ENCODE measurements around the gene OPN1SW. TPM values are rescaled to one million over a fixed set of nuclear protein-coding genes. Genes with fewer than 3 reads are reported as not detected.

OPN1SW gene
- total RNA-seq, 2 experiments from 2014 or later = not detected

DNA sequence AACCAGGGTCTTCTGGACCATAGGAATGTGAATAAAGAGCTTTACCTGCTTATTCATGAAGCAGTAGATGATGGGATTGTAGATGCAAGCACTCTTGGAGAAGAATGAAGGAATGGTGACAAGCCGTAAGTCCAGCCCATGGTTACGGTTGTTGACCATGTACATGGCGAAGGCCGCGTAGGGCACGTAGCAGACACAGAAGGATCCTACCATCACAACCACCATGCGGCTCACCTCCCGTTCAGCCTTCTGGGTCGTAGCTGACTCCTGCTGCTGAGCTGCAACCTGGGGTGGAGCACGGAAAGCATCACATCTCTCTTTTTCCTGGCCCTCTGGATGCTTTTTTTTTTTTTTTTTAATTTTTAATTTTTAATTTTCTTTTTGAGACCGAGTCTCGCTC, 2.0 kb downstream of the OPN1SW start:
- Histone ChIP-seq H3K9me3 (ENCODE audit: control insufficient read depth in 1 of 2, insufficient read depth in 1 of 2, low read length in 2 of 2) (peaks cover 9 to 11% of the 10 kb centered on the region in 2 experiments), H3K36me3 (ENCODE audit: insufficient read depth, low read length) (peaks cover 22% of the 10 kb centered on the region), H3K4me3 (ENCODE audit: low read length) (no peak overlapping the region), H3K27me3 (ENCODE audit: control insufficient read depth in 1 of 2, insufficient read depth in 2 of 2, low read length in 2 of 2) (no peaks in the 10 kb centered on the region), H3K4me1 (ENCODE audit: insufficient read depth, low read length) (no peaks in the 10 kb centered on the region), H3K27ac (ENCODE audit: low read depth in 1 of 2, low read length in 2 of 2) (no peak overlapping the region)
- CTCF ChIA-PET = no interaction called here
- intact Hi-C loops (cut with DNase I, micrococcal nuclease) = no loop called here
- POLR2A ChIA-PET = no interaction called here
- TF ChIP-seq, protein P1, sequence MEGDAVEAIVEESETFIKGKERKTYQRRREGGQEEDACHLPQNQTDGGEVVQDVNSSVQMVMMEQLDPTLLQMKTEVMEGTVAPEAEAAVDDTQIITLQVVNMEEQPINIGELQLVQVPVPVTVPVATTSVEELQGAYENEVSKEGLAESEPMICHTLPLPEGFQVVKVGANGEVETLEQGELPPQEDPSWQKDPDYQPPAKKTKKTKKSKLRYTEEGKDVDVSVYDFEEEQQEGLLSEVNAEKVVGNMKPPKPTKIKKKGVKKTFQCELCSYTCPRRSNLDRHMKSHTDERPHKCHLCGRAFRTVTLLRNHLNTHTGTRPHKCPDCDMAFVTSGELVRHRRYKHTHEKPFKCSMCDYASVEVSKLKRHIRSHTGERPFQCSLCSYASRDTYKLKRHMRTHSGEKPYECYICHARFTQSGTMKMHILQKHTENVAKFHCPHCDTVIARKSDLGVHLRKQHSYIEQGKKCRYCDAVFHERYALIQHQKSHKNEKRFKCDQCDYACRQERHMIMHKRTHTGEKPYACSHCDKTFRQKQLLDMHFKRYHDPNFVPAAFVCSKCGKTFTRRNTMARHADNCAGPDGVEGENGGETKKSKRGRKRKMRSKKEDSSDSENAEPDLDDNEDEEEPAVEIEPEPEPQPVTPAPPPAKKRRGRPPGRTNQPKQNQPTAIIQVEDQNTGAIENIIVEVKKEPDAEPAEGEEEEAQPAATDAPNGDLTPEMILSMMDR (IDR thresholded peaks at IDR 0.05) = no peak
- no peak for ATAC-seq (ENCODE audit: poor library complexity)
- Mint-ChIP-seq H3K4me1 (ENCODE audit: low read depth) (no peaks in the 10 kb centered on the region), H3K4me3 (no peak overlapping the region), H3K9me3 (peaks cover 7% of the 10 kb centered on the region), H3K36me3 (ENCODE audit: low read depth) (peaks cover 62% of the 10 kb centered on the region), H3K27me3 (no peaks in the 10 kb centered on the region), H3K27ac (no peak overlapping the region)
- no peak for DNase-seq

DNA sequence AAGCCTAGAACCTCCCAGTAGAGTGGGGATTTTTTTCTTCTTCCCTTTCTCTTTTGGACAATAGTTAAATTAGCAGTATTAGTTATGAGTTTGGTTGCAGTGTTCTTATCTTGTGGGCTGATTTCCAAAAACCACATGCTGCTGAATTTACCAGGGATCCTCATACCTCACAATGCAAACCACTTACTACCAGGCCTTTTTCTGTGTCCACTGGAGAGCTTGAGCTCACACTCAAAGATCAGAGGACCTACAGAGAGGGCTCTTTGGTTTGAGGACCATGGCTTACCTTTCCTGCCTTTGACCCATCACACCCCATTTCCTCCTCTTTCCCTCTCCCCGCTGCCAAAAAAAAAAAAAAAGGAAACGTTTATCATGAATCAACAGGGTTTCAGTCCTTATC, 5.4 kb downstream of the OPN1SW start:
- no peaks in the 10 kb centered on the region for H3K9me3 Mint-ChIP-seq

DNA sequence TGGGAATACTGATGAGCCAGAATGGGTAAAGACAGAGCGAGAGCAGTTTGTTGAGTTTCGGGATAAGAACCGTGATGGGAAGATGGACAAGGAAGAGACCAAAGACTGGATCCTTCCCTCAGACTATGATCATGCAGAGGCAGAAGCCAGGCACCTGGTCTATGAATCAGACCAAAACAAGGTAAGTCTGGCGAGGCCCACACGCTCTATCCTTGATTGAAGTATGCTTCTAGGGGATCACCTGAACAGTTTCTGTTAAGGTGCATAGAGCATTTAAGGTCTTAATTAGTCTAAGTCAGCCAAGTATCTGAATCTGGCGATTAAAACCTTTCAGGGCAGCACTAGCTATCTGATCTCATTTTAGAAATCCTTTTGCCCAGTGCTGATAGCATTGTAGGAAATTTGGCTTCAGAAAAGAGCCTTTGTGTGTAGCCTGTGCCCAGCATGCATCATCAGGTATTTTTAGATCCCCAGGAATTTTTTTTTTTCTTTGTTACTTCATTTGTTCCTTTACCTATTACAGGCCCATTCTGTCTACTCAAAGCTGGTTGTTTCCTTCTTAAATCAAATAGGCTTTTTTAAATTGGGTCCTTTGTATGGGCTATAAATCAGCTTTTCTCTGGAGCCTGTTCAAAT, 8.0 kb downstream of the OPN1SW start:
- POLR2A ChIA-PET = no interaction called here
- peaks cover 40% of the 10 kb centered on the region for H3K36me3 ChIP-seq (ENCODE audit: insufficient read depth, low read length)

More for the DNA sequence above, 5.4 kb downstream of the OPN1SW start:
- no peak overlapping the region for H3K4me3 Mint-ChIP-seq
- ChIA-PET CTCF (no interaction called here), POLR2A (no interaction called here)
- Histone ChIP-seq H3K27ac (ENCODE audit: low read depth in 1 of 2, low read length in 2 of 2) (no peak overlapping the region), H3K9me3 (ENCODE audit: control insufficient read depth in 1 of 2, insufficient read depth in 1 of 2, low read length in 2 of 2) (no peaks in the 10 kb centered on the region), H3K4me1 (ENCODE audit: insufficient read depth, low read length) (no peaks in the 10 kb centered on the region), H3K36me3 (ENCODE audit: insufficient read depth, low read length) (peaks cover 35% of the 10 kb centered on the region), H3K4me3 (ENCODE audit: low read length) (no peak overlapping the region), H3K27me3 (ENCODE audit: control insufficient read depth in 1 of 2, insufficient read depth in 2 of 2, low read length in 2 of 2) (no peaks in the 10 kb centered on the region)
- H3K27me3 Mint-ChIP-seq = no peaks in the 10 kb centered on the region
- no peaks in the 10 kb centered on the region for H3K4me1 Mint-ChIP-seq (ENCODE audit: low read depth)
- ATAC-seq (ENCODE audit: poor library complexity) (no peak), DNase-seq (no peak)
- H3K36me3 Mint-ChIP-seq (ENCODE audit: low read depth) = peaks cover 91% of the 10 kb centered on the region
- TF ChIP-seq, protein P1 (IDR thresholded peaks at IDR 0.05) = no peak
- no peak overlapping the region for H3K27ac Mint-ChIP-seq
- intact Hi-C loops (cut with DNase I, micrococcal nuclease) = no loop called here

More for the DNA sequence above, 8.0 kb downstream of the OPN1SW start:
- Mint-ChIP-seq H3K4me1 (ENCODE audit: low read depth) (no peaks in the 10 kb centered on the region), H3K9me3 (no peaks in the 10 kb centered on the region), H3K27ac (no peak overlapping the region), H3K4me3 (no peak overlapping the region), H3K27me3 (no peaks in the 10 kb centered on the region), H3K36me3 (ENCODE audit: low read depth) (peaks cover 83% of the 10 kb centered on the region)
- no peaks in the 10 kb centered on the region for H3K9me3 ChIP-seq (ENCODE audit: control insufficient read depth in 1 of 2, insufficient read depth in 1 of 2, low read length in 2 of 2)
- CTCF ChIA-PET = interaction anchor here (1.1 kb wide), 1 partner anchor 13 kb away, joined by 3 read pairs; no protein-coding TSS in a partner anchor
- H3K4me1 ChIP-seq (ENCODE audit: insufficient read depth, low read length) = no peaks in the 10 kb centered on the region
- ATAC-seq (ENCODE audit: poor library complexity) (no peak), DNase-seq (no peak)
- no peak overlapping the region for H3K27ac ChIP-seq (ENCODE audit: low read depth in 1 of 2, low read length in 2 of 2)
- no peaks in the 10 kb centered on the region for H3K27me3 ChIP-seq (ENCODE audit: control insufficient read depth in 1 of 2, insufficient read depth in 2 of 2, low read length in 2 of 2)
- intact Hi-C loops (cut with DNase I, micrococcal nuclease) = no loop called here
- TF ChIP-seq, protein P1 (IDR thresholded peaks at IDR 0.05) = no peak
- H3K4me3 ChIP-seq (ENCODE audit: low read length) = no peak overlapping the region

Data from CD4-positive, alpha-beta T cell (primary cell).